ENCODE data around the gene UST.

The UST gene

GRCh38 chr6:149109397-149110070 is 362.7 kb downstream of the UST start:
- FAIRE-seq, result no peak
- DNase-seq (ENCODE audit: low spot score), result no peak

GRCh38 chr6:149111556-149112115 is 364.8 kb downstream of the UST start:
- DNase-seq (ENCODE audit: low spot score) (no peak), FAIRE-seq (no peak)

GRCh38 chr6:149112976-149113375 is 366.1 kb downstream of the UST start:
- DNase-seq (ENCODE audit: low spot score) (no peak), FAIRE-seq (no peak)

GRCh38 chr6:149114167-149114566 is 367.3 kb downstream of the UST start:
- no peak for FAIRE-seq

GRCh38 chr6:149118737-149119653 is 372.2 kb downstream of the UST start:
- no peak for DNase-seq (ENCODE audit: low spot score)
- no peak for FAIRE-seq

More at GRCh38 chr6:149114167-149114566, 367.3 kb downstream of the UST start:
- DNase-seq (ENCODE audit: low spot score), result no peak

- FAIRE-seq (no peak), DNase-seq (ENCODE audit: low spot score) (no peak)
Observed at GRCh38 chr6:149122850-149123821, 376.3 kb downstream of the UST start.

- FAIRE-seq, result no peak
- no peak for DNase-seq (ENCODE audit: low spot score)
Observed at GRCh38 chr6:149125309-149125708, 378.5 kb downstream of the UST start.

All from RCC 7860 (cell line).